HepG2 (cell line): ENCODE results near the gene LOC128125822.

Source experiments
- CEBPZ ChIP-seq: IDR thresholded peaks from 2 replicates; pipeline ENCODE4 v1.6.1; 2012; ENCODE audit warnings: low read length, improper control_type of control experiment
- HIC2 ChIP-seq: sonication (generic); formaldehyde crosslinking; IDR thresholded peaks from 2 replicates; pipeline ENCODE4 v1.9.0; 2022; ENCODE audit warnings: low read depth, missing genetic modification reagents
- MED8 ChIP-seq: sonication (generic); formaldehyde crosslinking; IDR thresholded peaks from 2 replicates; pipeline ENCODE4 v1.8.1; 2023; ENCODE audit warnings: mild to moderate bottlenecking, missing genetic modification reagents; ENCODE audit not compliant: insufficient replicate concordance
- PLRG1 ChIP-seq: fragments of 450-650 bp; conservative IDR thresholded peaks from 2 replicates; pipeline ENCODE4 v1.6.1; 2016
- SNRNP70 ChIP-seq: fragments of 200-400 bp; formaldehyde crosslinking; IDR thresholded peaks from 2 replicates; pipeline ENCODE4 v1.6.1; 2017; ENCODE audit warnings: mild to moderate bottlenecking, low read depth, low read length, moderate library complexity
- THAP7 ChIP-seq: sonication (generic); formaldehyde crosslinking; IDR thresholded peaks from 2 replicates; pipeline ENCODE4 v1.8.1; 2023; ENCODE audit warnings: mild to moderate bottlenecking, missing genetic modification reagents
- THAP8 ChIP-seq: sonication (generic); formaldehyde crosslinking; IDR thresholded peaks from 2 replicates; pipeline ENCODE4 v1.5.1; 2020; ENCODE audit warnings: missing genetic modification reagents, mild to moderate bottlenecking, borderline replicate concordance
- ZNF256 ChIP-seq: sonication (generic); formaldehyde crosslinking; conservative IDR thresholded peaks from 2 replicates; pipeline ENCODE4 v1.4.0; 2020; ENCODE audit warnings: missing genetic modification reagents
- ZNF263 ChIP-seq: sonication (generic); formaldehyde crosslinking; IDR thresholded peaks from 2 replicates; pipeline ENCODE4 v1.4.0; 2020; ENCODE audit warnings: missing genetic modification reagents
- ZNF280B ChIP-seq: sonication (generic); formaldehyde crosslinking; IDR thresholded peaks from 2 replicates; pipeline ENCODE4 v1.5.0; 2020; ENCODE audit warnings: missing genetic modification reagents, mild to moderate bottlenecking, borderline replicate concordance
- ZNF549 ChIP-seq: sonication (generic); formaldehyde crosslinking; IDR thresholded peaks from 2 replicates; pipeline ENCODE4 v1.5.0; 2020; ENCODE audit warnings: missing genetic modification reagents
- ZNF558 ChIP-seq: sonication (generic); formaldehyde crosslinking; IDR thresholded peaks from 2 replicates; pipeline ENCODE4 v1.9.0; 2022; ENCODE audit warnings: mild to moderate bottlenecking, missing genetic modification reagents, borderline replicate concordance
- ZNF619 ChIP-seq: sonication (generic); formaldehyde crosslinking; IDR thresholded peaks from 2 replicates; pipeline ENCODE4 v1.4.0; 2020; ENCODE audit warnings: mild to moderate bottlenecking, missing genetic modification reagents
- ZNF713 ChIP-seq: sonication (generic); formaldehyde crosslinking; IDR thresholded peaks from 2 replicates; pipeline ENCODE4 v1.4.0; 2020; ENCODE audit warnings: mild to moderate bottlenecking, missing genetic modification reagents
- ZSCAN5A ChIP-seq: sonication (generic); formaldehyde crosslinking; IDR thresholded peaks from 2 replicates; pipeline ENCODE4 v1.8.0; 2022; ENCODE audit warnings: mild to moderate bottlenecking, missing genetic modification reagents, borderline replicate concordance
- ZZZ3 ChIP-seq: sonication (generic); formaldehyde crosslinking; IDR thresholded peaks from 2 replicates; pipeline ENCODE4 v1.4.0; 2020; ENCODE audit warnings: missing genetic modification reagents, mild to moderate bottlenecking, borderline replicate concordance

The LOC128125822 gene

GRCh38 chr6:63598049-63599036 is 26.1 kb downstream of the LOC128125822 start (continued):
- no peak for TF ChIP-seq HIC2
- no peak for TF ChIP-seq CEBPZ
- no peak for TF ChIP-seq ZNF619 (CRISPR knock-in tag)
- no peak for TF ChIP-seq ZNF549 (CRISPR knock-in tag)
- no peak for TF ChIP-seq SNRNP70
- no peak for TF ChIP-seq MED8 (CRISPR knock-in tag)
- TF ChIP-seq ZZZ3 (CRISPR knock-in tag) = no peak
- 0 out of 2 replicates have a peak, but pooled peaks have one; percentile 61 for TF ChIP-seq ZNF256 (CRISPR knock-in tag)
- no peak; the same call in 1 of the 2 replicates for TF ChIP-seq ZNF558
- peak; percentile 92; the same call in 1 of the 2 replicates for TF ChIP-seq ZSCAN5A (CRISPR knock-in tag)
- TF ChIP-seq ZNF263 (CRISPR knock-in tag) = 0 out of 2 replicates have a peak, but pooled peaks have one; percentile 19
- TF ChIP-seq ZNF280B (CRISPR knock-in tag) = no peak
- TF ChIP-seq THAP8 (CRISPR knock-in tag) = no peak
- TF ChIP-seq PLRG1 = no peak
- no peak for TF ChIP-seq ZNF713 (CRISPR knock-in tag)
- no peak for TF ChIP-seq THAP7 (CRISPR knock-in tag)
